GM18870 (cell line): ENCODE measurements around the gene TM4SF18.
A peak's percentile ranks its signal among the peaks of the same experiment; 100 is the strongest.
"Not testable (repeated sequence)": the region's sequence is repeated elsewhere in the genome, so short reads cannot be mapped to it uniquely, and the experiment has no call there.

Experiments used
- ATAC-seq: cut with Tn5 transposase; IDR thresholded peaks from one replicate; pipeline ENCODE4 v1.9.1; 2021; ENCODE audit warnings: moderate library complexity; ENCODE audit not compliant: unreplicated experiment

The TM4SF18 gene

DNA sequence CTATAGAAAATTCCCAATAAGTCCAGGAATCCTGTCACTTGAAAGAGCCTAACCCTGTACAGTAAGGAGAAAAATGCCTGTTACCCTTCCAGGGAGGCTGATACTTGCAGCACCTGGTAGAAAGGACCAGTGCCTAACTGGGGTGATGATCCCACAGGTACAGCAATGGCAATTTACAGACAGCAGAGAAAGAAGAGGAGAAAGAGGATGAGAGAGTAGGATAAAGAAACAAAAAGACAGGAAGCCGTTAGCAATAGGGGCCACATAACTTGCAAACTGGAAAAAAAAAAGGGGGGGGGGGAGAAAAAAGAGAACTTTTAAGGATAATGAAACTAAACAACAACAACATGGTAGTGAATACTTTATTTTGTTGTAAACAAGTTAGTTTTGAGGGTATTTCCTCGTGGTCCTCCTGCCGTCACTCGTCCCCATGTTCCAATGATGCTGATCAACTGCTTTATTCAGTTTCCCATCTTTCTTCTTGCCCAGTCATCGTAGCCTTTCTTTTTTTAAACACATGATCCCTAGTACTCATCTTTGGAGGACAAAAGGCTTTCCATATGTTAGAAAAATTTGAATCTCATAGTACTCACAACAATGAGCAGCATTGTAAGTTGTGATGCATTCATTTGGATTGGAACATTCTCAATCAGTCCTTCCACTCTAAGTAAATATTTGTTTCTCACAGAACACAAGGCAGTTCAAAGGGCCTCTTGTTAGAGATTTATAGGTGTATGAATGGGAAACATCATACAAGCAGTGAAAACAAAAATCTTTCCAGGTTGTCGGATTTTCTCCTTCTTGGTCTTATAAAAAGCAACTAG, 35.5 kb upstream of the TM4SF18 start:
- ATAC-seq: no peak

DNA sequence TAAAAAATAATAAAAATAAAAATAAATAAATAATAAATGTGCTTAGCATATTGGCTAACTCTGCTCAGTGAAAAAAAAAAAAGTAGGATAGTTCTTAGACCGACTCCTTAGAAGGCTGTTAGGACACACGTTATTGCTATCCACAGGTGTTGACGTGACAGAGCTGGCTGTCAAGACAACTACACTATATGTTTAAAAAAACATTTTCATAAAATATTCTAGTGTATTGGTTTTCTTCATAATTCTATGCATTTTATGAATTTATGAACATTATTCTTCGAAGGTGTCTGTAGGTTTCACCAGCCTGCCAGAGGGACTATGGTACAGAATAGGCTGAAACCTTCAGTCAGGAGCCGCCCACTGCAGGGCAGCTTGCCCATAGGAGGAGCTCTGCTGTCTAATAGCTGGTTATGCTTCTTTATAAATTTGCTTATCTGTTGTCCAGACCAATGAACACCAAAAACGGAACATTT, 34.8 kb upstream of the TM4SF18 start:
- ATAC-seq: no peak

DNA sequence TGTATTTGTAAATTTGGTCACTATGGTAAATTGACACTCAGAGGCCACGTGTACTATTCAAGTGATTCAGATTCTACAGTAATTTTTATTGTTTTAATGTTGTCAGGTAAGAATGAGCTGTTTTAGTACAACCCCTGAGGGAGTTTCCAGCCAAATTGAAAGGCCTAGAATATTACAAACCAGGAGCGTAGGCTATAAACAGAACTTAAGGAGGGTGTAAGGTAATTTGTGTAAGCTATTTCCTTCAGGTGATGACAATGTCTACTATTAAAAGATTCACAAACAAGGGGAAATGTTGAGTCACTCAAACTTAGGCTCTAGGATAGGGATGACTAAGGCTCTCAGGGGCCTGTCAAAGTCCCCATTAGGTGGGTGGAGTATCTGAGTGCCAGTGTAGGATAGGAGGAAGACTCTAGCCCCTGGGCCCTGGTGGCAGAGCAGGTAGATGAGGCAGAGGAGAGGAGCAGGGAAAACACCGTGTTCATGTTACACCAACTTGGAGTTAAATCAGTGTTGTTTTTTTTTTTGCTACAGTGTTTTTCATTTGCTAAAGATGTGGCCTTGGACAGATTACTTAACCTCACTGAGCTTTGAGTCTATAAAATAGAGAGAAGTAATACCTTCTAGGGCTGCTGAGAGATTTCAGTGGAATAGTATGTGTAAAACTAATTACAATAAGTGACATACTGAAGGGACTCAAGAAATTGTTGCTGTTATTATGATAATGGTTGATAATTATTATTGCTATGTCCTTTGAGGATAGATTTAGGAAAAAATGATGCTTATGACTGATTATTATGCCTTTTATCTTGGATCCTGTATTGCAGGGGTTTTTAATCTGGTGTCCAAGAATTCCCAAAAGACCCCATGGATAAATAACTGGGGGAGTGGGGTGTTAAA, 33.8 kb upstream of the TM4SF18 start:
- ATAC-seq: peak; percentile 48

DNA sequence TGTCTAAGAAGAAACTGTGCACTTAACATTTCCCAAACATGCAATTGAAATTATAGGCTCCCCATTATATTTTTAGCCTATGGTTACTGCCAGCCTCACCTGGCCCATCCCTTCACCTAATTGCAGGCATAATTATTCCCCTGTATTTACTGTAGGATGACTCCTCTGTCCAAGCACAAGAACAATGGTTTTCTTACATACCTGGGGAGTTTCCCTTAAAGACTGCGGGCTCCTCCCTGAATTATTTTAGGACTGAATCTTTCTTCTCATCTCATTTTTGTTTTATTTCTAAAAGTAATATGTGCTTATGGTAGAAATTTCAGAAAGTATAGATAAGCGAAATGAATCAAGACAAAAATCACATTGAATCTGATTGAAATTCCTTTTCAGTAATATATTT, 32.6 kb upstream of the TM4SF18 start:
- ATAC-seq: no peak

DNA sequence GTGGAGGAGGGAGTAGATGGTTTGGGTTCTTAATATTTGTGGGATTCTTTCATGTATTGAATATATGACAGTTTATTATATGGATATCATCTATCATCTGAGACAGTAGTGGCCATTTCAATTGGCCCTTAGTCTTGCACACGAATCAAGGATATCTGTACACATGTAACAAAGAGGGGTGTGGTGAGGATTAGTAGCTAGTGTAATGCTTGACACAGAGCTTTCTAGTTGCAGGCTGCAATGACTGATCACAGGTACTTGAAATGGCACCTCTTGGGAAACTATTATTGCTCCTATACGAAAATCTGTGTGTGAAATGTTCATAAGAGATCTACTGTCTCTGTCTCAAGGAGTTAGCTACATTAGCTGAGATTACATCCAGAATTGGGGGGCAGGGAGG, 31.2 kb upstream of the TM4SF18 start:
- no peak for ATAC-seq

DNA sequence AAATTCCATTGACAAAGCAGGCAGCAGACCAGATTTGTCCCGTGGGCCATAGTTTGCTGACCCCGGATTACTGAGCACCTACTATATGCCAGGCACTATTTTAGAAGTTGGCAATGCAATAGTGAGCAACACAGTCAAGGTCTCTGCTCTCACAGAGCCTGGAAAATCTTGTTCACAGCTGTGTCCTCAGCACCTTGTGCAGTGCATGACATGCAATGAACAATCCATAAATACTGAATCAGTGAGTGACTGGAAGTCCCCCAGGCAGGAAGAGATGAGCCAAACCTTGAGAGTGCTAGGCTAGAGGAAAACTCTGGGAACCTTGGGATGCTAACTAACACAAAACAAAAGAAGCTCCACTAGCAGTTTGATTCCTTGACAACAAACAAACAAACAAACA, 29.6 kb upstream of the TM4SF18 start:
- ATAC-seq: no peak

DNA sequence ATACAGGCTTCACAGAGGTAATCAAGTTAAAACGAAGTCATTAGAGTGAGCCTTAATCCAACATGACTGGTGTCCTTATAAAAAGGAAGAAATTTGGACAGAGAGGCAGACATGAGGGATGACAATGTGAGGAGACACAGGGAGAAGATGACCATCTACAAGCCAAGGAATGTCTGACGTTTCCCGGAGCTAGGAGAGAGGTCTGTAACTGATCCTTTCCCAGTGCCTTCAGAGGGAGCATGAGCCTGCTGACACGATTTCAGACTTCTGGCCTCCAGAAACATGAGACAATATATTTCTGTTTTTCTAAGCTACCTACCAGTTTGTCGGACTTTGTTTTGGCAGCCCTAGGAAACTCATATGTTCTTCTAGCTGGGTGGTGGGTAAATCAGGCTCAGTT, 28.9 kb upstream of the TM4SF18 start:
- no peak for ATAC-seq

DNA sequence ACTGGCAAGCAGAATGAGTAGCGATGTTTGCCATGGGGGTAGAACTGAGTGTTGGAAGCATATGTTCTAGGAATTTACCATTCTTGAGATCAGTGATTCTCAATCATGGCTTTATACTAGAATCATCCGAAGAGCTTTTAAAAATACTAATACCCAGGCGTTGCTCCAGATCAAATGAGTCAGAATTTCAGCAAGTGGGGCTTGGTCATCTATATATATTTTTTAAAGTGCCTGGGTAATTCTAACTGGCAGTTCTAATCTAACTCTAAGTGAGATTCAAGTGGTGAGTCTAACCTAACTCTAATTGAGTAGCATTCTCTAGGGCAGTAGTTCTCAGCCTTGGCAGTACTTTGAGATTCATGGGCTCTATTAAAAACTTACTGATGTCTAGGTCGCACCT, 23.2 kb upstream of the TM4SF18 start:
- ATAC-seq: no peak

DNA sequence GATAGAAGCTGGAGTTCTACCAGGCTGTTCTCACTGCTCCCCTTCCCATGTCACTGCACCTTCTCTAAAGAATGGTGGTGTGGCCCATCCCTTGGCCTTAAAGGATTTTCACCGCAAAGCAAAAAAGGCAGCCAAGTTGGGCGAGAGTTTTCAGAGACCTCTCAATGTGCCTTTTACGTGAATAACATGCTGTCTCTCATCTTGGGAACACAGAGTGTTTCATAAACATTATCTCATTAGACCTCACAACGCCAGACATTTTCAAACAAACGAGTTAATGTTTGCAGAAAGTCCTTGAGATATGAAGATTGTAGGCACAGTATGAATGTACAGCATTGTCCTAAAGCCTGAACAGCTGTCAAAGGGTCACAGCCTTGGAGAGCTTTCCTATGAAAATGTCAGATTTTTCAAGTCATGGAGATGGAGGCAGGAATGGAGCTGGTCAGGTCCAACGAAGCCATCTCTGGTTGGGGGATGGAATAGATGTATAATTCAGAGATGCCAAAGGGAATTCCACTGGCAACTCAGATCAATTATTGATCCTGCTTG, 22.7 kb upstream of the TM4SF18 start:
- ATAC-seq: no peak

DNA sequence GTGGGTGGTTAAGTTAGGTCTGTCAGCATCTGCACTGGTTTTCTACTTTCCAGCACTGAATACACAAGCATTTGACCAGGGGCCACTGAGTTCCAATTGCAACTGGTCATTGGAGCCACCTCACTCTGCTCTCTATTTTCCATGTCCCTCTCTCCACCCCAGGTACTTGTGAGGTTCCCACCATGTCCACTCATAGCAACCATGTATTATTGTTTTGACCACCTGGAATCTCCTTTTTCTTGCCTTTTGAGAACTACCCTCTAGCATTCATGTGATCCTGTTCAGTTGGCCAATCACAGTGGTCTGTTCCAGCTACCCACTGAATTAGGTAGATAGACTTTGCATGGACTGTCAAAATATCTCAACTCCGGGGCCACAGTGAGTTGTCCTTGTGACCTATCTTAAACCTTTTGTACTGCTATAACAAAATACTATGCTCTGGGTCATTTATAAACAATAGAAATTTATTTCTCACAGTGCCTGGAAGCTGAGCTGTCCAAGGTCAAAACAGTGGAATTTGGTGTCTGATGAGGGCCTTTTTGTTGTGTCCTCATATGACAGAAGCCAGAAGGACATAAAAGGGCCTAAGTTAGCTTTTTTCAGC, 20.2 kb upstream of the TM4SF18 start:
- no peak for ATAC-seq

DNA sequence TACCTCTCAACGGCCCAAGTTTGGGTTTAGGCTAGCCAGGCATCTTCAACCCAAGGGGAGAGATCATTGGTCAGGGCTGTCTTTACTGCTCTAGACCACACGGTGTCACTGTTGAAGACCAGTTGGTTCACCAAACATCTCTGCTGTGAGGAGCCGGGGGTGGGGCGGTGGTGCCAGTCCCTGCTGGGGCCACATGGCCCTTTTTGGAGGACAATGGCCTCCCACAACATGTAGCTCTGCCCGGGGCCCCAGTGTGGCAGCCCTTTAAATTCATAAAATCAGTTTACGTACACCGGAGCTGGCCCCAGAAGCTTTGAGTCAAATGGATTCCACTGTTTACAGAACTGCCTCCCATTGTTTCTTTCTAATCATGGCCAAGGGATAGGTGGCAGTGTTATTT, 19.1 kb upstream of the TM4SF18 start:
- peak; percentile 73 for ATAC-seq

DNA sequence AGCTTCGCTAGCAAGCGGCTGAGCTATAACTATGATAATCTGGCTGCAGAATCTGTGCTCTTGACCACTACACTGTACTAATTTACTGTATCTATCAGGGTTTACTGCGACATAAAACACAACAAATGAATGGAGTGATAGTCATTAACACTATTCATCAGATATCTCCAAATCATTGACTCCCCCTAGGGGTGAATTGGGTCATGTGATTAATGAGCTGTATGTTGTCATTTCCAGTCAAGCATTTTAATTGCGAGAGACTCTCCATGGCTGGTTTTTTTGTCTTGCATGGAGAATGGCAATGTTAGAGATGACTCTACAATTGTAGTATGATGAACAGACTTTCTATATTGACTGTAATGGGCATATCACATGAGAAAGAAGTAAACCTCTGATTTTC, 10.5 kb upstream of the TM4SF18 start:
- no peak for ATAC-seq

DNA sequence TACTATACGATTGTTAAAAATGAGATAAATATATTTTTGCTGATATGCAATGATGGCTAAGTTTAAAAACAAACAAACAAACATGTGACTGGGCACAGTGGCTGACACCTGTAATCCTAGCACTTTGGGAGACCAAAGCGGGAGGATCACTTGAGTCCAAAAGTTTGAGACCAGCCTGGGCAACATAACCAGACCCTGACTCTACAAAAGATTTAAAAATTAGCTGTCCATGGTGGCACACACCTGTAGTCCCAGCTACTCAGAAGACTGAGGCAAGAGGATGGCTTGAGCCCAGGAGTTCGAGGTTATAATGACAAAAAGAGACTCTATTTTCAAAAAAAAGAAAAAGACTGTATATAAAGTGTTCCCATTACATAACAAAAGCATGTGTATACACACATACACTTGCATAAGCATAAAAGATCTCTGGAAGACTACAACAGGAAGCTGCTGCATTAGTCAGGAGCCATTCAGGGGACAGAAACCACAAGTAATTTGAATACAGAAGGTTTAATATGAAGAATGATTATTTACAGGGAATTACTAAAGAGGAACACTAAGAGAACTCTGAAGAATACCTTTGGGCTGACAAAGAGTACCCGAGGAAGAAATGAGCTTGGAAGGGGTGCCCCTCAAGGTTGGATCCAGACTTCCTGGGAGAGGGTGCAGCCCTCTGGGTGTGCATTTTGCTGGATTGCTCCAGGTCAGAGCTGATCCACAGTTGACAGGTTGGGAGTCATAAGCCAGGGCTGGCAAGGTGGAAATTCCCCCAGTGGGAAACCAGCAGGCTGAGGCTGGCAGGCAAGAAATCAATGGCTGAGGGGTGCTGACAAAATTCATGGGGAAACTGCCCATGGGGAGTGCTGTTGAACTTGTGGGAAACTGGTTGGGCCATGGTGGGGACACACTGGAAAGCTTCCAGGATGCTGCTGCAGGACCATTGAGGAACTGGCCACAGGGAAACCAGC, 9.3 kb upstream of the TM4SF18 start:
- ATAC-seq: no peak

DNA sequence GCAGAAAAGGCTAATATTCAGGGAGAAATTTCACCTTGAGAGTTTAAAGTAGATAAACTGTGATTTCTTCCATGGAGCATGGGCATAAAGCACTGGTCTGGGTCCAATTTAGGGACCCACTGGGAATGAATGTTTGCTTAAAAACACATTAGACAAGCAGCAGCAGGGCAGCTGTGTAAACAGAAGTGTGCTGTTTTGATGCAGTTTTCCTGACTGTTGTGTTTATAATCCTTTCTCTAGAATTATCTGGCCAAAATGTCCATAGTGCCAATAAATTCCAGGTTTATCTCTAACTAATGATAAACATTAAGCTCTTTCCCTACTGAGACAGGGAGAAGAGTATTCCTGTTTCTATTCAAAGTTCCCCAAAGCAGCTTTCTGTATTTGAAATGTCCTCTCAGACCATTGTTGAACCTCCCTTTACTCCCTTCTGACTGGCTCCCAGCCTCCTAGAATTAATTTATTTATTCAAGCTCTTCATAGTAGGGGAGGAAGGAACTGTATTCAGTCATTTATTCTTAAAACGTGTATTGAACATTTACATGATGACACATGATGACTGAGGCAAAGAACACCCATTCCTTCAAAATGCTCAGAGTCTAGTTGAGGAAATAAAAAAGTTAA, 7.0 kb upstream of the TM4SF18 start:
- ATAC-seq: no peak

DNA sequence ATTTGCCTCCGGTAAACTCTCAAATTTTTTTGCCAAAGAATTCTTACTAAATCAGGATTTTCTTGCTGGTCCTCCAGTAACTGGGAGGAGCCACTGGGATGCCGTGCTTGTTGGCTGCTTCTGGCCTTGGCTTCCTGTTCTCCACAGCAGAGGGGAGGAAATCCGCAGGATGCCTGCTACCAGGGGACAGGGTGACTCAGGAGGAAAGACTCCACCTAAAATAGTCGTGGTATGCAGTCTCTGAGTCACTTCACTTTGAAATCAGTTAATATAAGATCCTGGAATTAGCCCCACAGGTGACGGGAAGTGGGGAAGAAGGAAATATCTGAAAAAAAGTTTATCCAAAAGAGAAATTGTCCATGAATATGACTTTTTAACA, 6.5 kb upstream of the TM4SF18 start:
- no peak for ATAC-seq

DNA sequence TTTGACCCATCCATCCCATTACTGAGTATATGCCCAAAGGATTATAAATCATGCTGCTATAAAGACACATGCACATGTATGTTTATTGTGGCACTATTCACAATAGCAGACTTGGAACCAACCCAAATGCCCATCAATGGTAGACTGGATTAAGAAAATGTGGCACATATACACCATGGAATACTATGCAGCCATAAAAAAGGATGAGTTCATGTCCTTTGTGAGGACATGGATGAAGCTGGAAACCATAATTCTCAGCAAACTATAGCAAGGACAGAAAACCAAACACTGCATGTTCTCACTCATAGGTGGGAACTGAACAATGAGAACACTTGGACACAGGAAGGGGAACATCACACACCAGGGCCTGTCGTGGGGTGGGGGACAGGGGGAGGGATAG, 4.0 kb upstream of the TM4SF18 start:
- not testable (repeated sequence) for ATAC-seq

DNA sequence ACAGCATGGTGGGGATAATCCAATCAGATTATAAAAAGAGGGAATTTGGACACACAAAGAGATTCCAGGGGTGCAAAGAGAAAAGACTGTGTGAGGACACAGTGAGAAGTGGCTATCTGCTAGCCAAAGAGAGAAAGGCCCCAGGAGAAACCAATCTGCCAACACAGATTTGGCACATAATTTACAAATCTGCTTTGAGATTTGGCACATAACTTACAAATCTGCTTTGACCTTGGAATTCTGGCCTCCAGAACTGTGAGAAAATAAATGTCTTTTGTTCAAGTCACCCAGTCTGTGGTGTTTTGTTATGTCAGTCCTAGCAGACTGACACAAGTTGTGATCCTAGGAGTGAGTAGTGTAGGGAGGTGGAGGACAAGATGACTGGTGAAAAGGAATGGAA, 3.5 kb upstream of the TM4SF18 start:
- no peak for ATAC-seq

DNA sequence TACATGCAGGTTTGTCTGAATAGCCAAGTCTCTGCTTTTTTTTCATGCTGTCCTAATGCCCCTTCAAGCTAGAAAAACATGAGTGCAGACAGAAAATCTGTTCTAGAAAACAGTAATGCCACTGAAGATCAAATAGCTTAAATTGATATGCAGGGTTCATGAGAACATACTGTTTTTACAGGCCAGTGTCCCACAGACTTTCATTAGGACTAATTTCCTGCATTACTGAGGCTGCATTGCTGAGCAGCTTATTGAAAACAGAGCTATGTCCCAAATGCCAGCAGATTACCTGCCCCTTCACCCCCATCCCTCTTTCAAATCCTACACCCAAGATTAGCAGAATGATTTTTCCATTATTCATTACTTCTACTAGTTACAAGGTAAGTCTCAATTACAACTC, 665 bp downstream of the TM4SF18 start:
- ATAC-seq: no peak

DNA sequence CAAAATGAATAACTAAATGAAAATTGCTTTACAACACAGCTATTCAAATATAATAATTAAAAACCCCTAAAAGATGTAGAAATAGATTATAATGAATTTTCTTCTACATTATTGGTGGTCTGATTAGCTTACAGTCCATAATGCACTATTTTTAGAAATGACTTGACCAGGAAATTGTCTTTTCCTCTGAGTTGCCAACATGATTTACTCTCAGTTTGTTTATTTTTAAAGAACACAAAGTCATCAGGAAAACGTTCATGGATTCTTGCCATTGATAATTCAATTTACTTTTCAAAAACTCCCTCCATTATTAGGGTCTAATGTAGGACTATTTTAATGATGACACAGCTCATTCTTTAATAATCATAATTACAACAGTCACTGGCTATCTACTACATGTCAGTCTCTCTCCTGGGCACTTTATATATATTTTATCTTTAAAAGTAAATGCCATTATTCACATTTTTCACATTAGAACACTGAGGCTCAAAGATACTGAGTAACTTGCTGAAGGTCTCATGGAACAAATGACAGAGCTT, 1.1 kb downstream of the TM4SF18 start:
- ATAC-seq: no peak

DNA sequence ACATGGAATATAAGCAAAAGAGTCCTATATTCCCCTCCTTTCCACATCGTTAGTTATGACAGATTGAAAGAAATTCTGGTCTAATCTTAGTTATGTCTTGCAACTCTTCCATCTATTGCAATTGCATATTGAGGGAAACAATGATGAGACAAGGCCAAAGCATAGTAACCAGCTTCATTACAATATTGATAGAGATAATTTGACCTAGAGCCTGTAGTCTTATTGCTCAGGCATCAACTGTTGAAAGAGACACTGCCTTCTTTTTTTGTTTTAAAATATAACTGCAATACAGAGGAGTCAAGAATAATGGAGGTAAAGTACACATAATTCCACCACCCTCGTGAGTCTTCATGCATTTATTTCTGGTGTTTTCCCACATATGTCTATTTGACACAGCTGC, 2.0 kb downstream of the TM4SF18 start:
- no peak for ATAC-seq
